Measurements from ENCODE around the gene AHR.
"Not testable (repeated sequence)": the region's sequence is repeated elsewhere in the genome, so short reads cannot be mapped to it uniquely, and the experiment has no call there.

AHR gene

GRCh38 chr7:17336168-17336567, 37.7 kb downstream of the AHR start:
- in situ Hi-C loops (cut with HindIII; ENCODE audit: low sequenced_read_pairs) = no loop called here

GRCh38 chr7:17339139-17339538, 40.7 kb downstream of the AHR start:
- in situ Hi-C loops (cut with HindIII; ENCODE audit: low sequenced_read_pairs) = no loop called here

- in situ Hi-C loops (cut with HindIII; ENCODE audit: low sequenced_read_pairs) = no loop called here
Observed at GRCh38 chr7:17339952-17340351, 41.5 kb downstream of the AHR start.

GRCh38 chr7:17340655-17341054, 42.2 kb downstream of the AHR start:
- in situ Hi-C loops (cut with HindIII; ENCODE audit: low sequenced_read_pairs) = no loop called here

- in situ Hi-C loops (cut with HindIII; ENCODE audit: low sequenced_read_pairs) = no loop called here
Observed at GRCh38 chr7:17342756-17343155, 44.3 kb downstream of the AHR start.

- in situ Hi-C loops (cut with HindIII; ENCODE audit: low sequenced_read_pairs) = no loop called here
Observed at GRCh38 chr7:17347401-17347800, 48.9 kb downstream of the AHR start.

GRCh38 chr7:17348932-17349331, 50.5 kb downstream of the AHR start:
- in situ Hi-C loops (cut with HindIII; ENCODE audit: low sequenced_read_pairs) = not testable (repeated sequence)

GRCh38 chr7:17350321-17350720, 51.9 kb downstream of the AHR start:
- in situ Hi-C loops (cut with HindIII; ENCODE audit: low sequenced_read_pairs) = not testable (repeated sequence)

GRCh38 chr7:17353650-17354419, 55.4 kb downstream of the AHR start:
- in situ Hi-C loops (cut with HindIII; ENCODE audit: low sequenced_read_pairs) = not testable (repeated sequence)

GRCh38 chr7:17354473-17354872, 56.0 kb downstream of the AHR start:
- in situ Hi-C loops (cut with HindIII; ENCODE audit: low sequenced_read_pairs) = no loop called here

GRCh38 chr7:17355050-17355449, 56.6 kb downstream of the AHR start:
- in situ Hi-C loops (cut with HindIII; ENCODE audit: low sequenced_read_pairs) = no loop called here

- in situ Hi-C loops (cut with HindIII; ENCODE audit: low sequenced_read_pairs) = no loop called here
Observed at GRCh38 chr7:17357952-17358351, 59.5 kb downstream of the AHR start.

- in situ Hi-C loops (cut with HindIII; ENCODE audit: low sequenced_read_pairs) = no loop called here
Observed at GRCh38 chr7:17359610-17360009, 61.2 kb downstream of the AHR start.

- in situ Hi-C loops (cut with HindIII; ENCODE audit: low sequenced_read_pairs) = no loop called here
Observed at GRCh38 chr7:17362439-17363105, 64.1 kb downstream of the AHR start.

- in situ Hi-C loops (cut with HindIII; ENCODE audit: low sequenced_read_pairs) = no loop called here
Observed at GRCh38 chr7:17364671-17365070, 66.2 kb downstream of the AHR start.

GRCh38 chr7:17365775-17366174, 67.3 kb downstream of the AHR start:
- in situ Hi-C loops (cut with HindIII; ENCODE audit: low sequenced_read_pairs) = no loop called here

- in situ Hi-C loops (cut with HindIII; ENCODE audit: low sequenced_read_pairs) = no loop called here
Observed at GRCh38 chr7:17367502-17367901, 69.0 kb downstream of the AHR start.

- in situ Hi-C loops (cut with HindIII; ENCODE audit: low sequenced_read_pairs) = no loop called here
Observed at GRCh38 chr7:17368856-17369524, 70.5 kb downstream of the AHR start.

- in situ Hi-C loops (cut with HindIII; ENCODE audit: low sequenced_read_pairs) = no loop called here
Observed at GRCh38 chr7:17369691-17370426, 71.4 kb downstream of the AHR start.

- in situ Hi-C loops (cut with HindIII; ENCODE audit: low sequenced_read_pairs) = no loop called here
Observed at GRCh38 chr7:17370901-17371585, 72.6 kb downstream of the AHR start.

Data from DLD1 (cell line).